Measurements from ENCODE around the gene DTWD2. TPM values are rescaled to one million over a fixed set of nuclear protein-coding genes. Genes with fewer than 3 reads are reported as not detected.
"Not testable (repeated sequence)": the region's sequence is repeated elsewhere in the genome, so short reads cannot be mapped to it uniquely, and the experiment has no call there.

The DTWD2 gene
- total and polyA plus RNA-seq, 7 donors: 2.4 to 10.4 (median 5.3) TPM

- H3K4me1 ChIP-seq: peaks cover 0 to 6% (median 0%) of the 10 kb centered on the region in 4 donors
- WGBS, 2 donors: 88% methylated on average over 2 of the region's 2 CpGs
- no peaks in the 10 kb centered on the region for H3K9me3 ChIP-seq
- DNase-seq: no peak
- TF ChIP-seq POLR2A (IDR thresholded peaks at IDR 0.05) (no peak), CTCF (IDR thresholded peaks at IDR 0.05) (no peak)
- no peaks in the 10 kb centered on the region for H3K36me3 ChIP-seq
- H3K4me3 ChIP-seq: no peak overlapping the region
- intact Hi-C loops (cut with DNase I): no loop called here
- H3K27ac ChIP-seq: no peak overlapping the region
- H3K27me3 ChIP-seq: no peaks in the 10 kb centered on the region
Measured at GRCh38 chr5:118888556-118888955, 99.8 kb downstream of the DTWD2 start.

GRCh38 chr5:118883362-118883761, 105.0 kb downstream of the DTWD2 start:
- Histone ChIP-seq H3K36me3 (no peaks in the 10 kb centered on the region), H3K27me3 (no peaks in the 10 kb centered on the region), H3K27ac (no peak overlapping the region), H3K4me1 (no peaks in the 10 kb centered on the region), H3K4me3 (no peak overlapping the region), H3K9me3 (peaks cover 0 to 2% (median 0%) of the 10 kb centered on the region in 4 donors)
- intact Hi-C loops (cut with DNase I): no loop called here
- DNase-seq: no peak
- TF ChIP-seq EP300 (IDR thresholded peaks at IDR 0.05): no peak
- TF ChIP-seq POLR2AphosphoS5 (IDR thresholded peaks at IDR 0.05): no peak
- WGBS, 2 donors: 77 to 87% methylated on average over 2 of the region's 2 CpGs

GRCh38 chr5:118882666-118883065, 105.7 kb downstream of the DTWD2 start:
- WGBS, 2 donors: 90 to 92% methylated on average over 3 of the region's 3 CpGs
- Histone ChIP-seq H3K27me3 (no peaks in the 10 kb centered on the region), H3K9me3 (peaks cover 0 to 4% (median 2%) of the 10 kb centered on the region in 4 donors), H3K36me3 (no peaks in the 10 kb centered on the region), H3K4me1 (no peaks in the 10 kb centered on the region), H3K27ac (no peak overlapping the region), H3K4me3 (no peak overlapping the region)
- intact Hi-C loops (cut with DNase I): no loop called here
- no peak for TF ChIP-seq CTCF (IDR thresholded peaks at IDR 0.05)
- no peak for TF ChIP-seq POLR2A (IDR thresholded peaks at IDR 0.05)
- no peak for DNase-seq

GRCh38 chr5:118876852-118877251, 111.5 kb downstream of the DTWD2 start:
- H3K36me3 ChIP-seq; intact Hi-C loops (cut with DNase I); DNase-seq; H3K4me1 ChIP-seq; H3K4me3 ChIP-seq; H3K27ac ChIP-seq; H3K27me3 ChIP-seq: not testable (repeated sequence)
- WGBS, 2 donors: 81 to 96% methylated on average over 3 of the region's 3 CpGs
- H3K9me3 ChIP-seq: peaks cover 0 to 15% (median 11%) of the 10 kb centered on the region in 4 donors

- H3K4me3 ChIP-seq: no peak overlapping the region
- H3K4me1 ChIP-seq: no peaks in the 10 kb centered on the region
- peaks cover 0 to 15% (median 11%) of the 10 kb centered on the region in 4 donors for H3K9me3 ChIP-seq
- TF ChIP-seq EP300 (IDR thresholded peaks at IDR 0.05): no peak
- TF ChIP-seq POLR2A (IDR thresholded peaks at IDR 0.05): no peak
- TF ChIP-seq POLR2AphosphoS5 (IDR thresholded peaks at IDR 0.05): no peak
- no peak for TF ChIP-seq CTCF (IDR thresholded peaks at IDR 0.05)
- DNase-seq: no peak
- H3K27ac ChIP-seq: no peak overlapping the region
- no peaks in the 10 kb centered on the region for H3K27me3 ChIP-seq
- H3K36me3 ChIP-seq: no peaks in the 10 kb centered on the region
- intact Hi-C loops (cut with DNase I): no loop called here
Measured at GRCh38 chr5:118875131-118875530, 113.2 kb downstream of the DTWD2 start.

- Histone ChIP-seq H3K27me3 (no peaks in the 10 kb centered on the region), H3K9me3 (peaks cover 0 to 15% (median 10%) of the 10 kb centered on the region in 4 donors), H3K4me3 (no peak overlapping the region), H3K36me3 (no peaks in the 10 kb centered on the region), H3K4me1 (no peaks in the 10 kb centered on the region), H3K27ac (no peak overlapping the region)
- intact Hi-C loops (cut with DNase I): no loop called here
- TF ChIP-seq POLR2AphosphoS5 (IDR thresholded peaks at IDR 0.05) (no peak), POLR2A (IDR thresholded peaks at IDR 0.05) (no peak), CTCF (IDR thresholded peaks at IDR 0.05) (no peak)
- no peak for DNase-seq
- 93 to 94% methylated on average over 6 of the region's 6 CpGs for WGBS, 2 donors
Measured at GRCh38 chr5:118873417-118873816, 114.9 kb downstream of the DTWD2 start.
